GM11168 (cell line): ENCODE results near the gene PRDM2.

ENCODE experiments used
- in situ Hi-C: fragments of 300-500 bp; cut with MboI; formaldehyde crosslinking; loops from one replicate; pipeline ENCODE4 v1.12.0; 2022; ENCODE audit warnings: low sequenced_read_pairs; ENCODE audit not compliant: unreplicated experiment

PRDM2 gene

GRCh38 chr1:13807209-13807608 is 107.2 kb downstream of the PRDM2 start:
- in situ Hi-C loops = loop anchor here (10.0 kb wide), 1 partner anchor 142 kb away; no protein-coding TSS in a partner anchor

DNA sequence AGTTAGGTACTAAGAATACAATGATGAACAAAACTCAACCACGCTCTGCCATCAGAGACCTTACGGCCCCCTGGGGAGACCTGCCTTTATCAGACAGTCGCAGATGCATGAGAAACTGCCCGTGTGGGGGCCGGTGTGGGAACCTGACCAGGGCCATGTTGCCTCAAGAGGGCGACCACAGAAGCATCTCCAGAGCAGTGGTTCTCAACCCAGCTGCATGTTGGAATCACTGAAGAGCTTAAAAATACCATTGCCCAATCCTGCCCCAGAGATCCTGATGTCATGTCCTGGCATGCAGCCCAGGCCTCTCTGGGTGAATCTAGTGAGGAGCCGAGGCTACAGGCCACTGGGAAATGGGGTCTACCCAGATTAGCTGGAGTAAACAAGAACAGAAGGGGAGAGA is 108.7 kb downstream of the PRDM2 start:
- in situ Hi-C loops = loop anchor here (10.0 kb wide), 1 partner anchor 144 kb away; no protein-coding TSS in a partner anchor

DNA sequence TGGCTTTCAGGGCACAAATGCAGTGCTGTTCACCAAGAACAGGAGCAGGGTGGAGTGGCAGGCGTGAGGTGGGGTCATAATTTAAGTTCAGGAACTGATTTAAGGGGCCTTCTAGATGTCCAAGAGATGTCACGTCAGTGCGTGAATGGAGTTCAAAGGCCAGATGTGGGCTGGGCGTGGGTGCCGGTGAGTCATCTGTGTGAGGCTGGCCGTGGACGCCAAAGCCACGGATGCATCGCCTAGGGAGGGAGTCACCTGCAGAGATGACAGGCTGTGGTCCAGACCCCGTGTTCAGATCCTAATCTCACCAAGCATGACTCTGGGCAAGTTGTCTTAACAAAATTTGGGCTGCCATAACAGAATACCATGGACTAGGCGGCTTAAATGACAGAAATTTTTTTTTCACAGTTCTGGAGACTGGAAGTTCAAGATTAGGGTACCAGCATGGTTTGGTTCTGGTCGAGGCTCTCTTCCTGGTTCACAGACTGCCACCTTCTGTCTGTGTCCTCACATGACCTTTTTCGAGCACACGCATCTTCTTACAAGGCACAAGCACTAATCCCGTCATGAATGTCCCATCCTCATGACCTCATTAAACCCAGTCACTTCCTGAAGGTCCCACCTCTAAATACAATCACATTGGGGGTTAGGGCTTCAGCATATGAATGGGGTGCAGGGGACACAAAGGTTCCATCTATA is 109.6 kb downstream of the PRDM2 start:
- in situ Hi-C loops = loop anchor here (10.0 kb wide), 1 partner anchor 145 kb away; no protein-coding TSS in a partner anchor

- in situ Hi-C loops = no loop called here
Measured at GRCh38 chr1:13812456-13813397, 112.7 kb downstream of the PRDM2 start.

DNA sequence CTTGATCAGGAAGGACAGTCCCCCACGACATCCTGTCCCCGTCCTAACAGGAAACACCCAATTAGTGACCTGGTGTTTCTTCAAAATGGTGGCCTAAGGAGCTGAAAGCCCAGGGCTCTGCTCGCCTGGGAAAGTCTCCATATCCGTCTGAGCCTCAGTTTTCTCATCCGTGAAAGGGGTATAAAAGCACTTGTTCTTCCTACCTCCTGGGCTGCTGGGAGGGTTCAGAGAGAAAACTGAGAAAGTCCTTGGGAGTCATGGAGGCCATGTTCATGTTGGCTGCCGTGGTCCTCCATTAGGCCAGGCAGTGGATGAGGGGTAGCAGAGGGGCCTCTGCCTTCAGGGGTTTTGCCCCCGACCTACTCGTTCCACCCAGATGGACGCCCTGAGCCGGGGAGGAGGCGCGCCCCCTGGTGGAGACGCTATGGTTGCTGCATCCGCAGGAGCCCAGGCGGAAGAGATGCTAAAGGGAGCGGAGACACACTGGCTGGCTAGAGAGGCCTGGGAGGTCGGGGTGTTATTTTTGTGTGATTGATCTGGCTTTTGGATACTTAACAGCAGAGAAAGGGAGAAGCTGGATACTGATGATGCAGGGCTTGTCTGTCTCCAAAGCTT is 113.5 kb downstream of the PRDM2 start:
- in situ Hi-C loops = no loop called here

DNA sequence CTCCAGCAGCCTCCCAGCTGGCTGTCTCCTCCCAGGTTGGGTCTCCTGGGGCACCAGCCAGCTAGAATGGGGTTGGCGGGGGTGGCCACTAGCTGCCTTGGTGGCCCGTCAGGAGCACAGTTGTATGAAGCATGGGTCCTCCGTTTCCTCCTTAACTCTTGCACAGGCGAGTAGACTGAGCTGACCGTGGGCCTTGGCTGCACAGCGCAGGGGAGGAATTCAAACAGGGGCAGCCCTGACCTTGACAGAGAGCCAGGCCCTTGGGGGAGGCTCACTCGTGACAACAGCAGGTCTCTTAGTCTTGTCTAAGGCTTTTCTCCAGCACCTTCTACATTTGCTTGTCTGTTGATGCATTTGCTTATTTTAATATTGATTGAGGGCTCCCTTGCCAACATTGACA is 114.1 kb downstream of the PRDM2 start:
- in situ Hi-C loops = no loop called here

DNA sequence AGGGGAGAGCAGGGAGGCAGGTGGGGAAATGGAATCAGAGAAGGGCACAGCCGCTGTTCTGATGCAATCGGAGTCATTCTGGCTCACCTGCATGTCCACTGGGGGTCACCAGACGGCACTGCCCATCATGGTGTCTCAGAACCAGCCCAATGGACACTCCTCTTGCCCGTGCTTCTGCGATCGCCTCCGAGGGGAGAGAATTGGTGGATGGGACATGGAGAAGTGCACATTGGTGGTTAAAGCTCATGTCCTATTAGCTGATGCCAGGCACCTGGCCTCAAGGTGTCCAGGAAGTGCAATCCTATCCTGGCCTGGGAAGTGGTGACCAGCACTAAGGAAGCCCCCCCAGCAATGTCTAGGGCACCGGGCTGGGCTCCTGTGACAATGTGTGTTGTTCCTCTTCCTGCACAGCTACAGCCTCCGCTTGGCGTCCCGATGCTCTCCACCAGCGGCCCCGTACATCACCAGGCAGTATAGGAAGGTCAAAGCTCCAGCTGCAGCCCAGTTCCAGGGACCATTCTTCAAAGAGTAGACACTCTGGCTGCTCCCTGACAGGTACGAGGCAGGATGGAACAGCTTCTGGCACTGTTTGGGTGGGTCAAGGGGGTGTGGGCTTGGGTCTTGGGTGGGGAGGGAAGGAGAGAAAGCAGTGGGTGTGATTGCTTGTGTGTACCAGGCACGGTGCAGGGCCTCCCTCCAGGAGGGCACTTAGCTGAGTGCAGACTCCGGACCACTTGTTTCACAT is 116.2 kb downstream of the PRDM2 start:
- in situ Hi-C loops = no loop called here

DNA sequence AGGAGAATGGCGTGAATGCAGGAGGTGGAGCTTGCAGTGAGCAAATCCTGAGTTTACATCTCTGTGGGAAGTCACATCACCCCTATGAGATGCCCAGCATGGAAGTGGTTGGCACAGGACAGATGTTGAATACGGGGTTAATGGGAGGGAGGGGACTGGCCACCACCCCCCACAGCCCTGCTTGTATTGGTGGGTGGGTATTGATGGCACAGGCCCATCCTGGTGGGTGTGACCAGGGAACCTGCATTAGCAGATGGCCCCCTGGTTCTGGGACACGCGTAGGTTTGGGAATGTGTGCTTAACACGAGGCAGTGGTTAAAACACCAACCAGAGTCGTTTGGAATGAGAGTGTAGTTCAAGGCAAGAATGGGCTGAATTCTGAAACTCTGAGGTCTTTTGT is 117.9 kb downstream of the PRDM2 start:
- in situ Hi-C loops = no loop called here

DNA sequence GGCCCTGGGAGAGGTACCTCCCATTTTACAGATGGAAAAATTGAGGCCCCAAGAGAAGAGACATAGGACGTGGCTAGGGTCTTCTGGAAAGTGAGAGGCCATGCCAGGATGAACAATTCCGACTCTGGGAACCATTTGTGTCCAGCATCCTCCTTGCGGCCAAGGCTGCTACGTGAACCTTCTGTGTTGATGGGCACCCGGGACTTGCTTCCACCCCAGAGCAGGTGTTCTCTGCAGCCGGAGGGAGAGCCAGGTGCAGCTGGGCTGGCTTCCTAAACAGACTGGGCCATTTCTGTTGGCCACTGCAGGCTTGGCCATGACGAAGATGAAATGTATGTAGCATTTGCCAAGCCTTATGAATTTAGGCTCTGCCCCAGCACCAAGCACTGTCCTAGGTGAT is 118.9 kb downstream of the PRDM2 start:
- in situ Hi-C loops = no loop called here

GRCh38 chr1:13819642-13820041 is 119.7 kb downstream of the PRDM2 start:
- in situ Hi-C loops = no loop called here

GRCh38 chr1:13820055-13820454 is 120.1 kb downstream of the PRDM2 start:
- in situ Hi-C loops = no loop called here

DNA sequence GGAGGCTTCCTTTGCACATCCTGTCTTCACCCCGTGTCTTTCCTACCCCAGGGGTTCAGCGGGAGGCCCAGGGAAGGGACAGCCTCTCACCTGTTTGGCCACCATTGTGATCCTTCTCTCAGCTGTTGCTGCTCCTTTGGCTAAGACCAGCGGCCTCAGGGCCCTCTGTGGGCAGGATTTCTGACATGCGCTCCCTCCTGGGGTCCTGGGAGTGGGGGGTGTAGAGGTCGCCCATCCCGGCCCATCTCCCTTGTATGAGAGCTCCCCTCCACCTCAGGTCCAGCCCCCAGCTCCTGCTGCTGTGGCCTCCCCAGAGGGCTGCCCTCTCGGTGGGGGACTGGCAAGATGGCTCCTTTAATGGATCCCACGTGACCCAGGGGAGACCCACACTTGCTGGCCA is 120.5 kb downstream of the PRDM2 start:
- in situ Hi-C loops = no loop called here

DNA sequence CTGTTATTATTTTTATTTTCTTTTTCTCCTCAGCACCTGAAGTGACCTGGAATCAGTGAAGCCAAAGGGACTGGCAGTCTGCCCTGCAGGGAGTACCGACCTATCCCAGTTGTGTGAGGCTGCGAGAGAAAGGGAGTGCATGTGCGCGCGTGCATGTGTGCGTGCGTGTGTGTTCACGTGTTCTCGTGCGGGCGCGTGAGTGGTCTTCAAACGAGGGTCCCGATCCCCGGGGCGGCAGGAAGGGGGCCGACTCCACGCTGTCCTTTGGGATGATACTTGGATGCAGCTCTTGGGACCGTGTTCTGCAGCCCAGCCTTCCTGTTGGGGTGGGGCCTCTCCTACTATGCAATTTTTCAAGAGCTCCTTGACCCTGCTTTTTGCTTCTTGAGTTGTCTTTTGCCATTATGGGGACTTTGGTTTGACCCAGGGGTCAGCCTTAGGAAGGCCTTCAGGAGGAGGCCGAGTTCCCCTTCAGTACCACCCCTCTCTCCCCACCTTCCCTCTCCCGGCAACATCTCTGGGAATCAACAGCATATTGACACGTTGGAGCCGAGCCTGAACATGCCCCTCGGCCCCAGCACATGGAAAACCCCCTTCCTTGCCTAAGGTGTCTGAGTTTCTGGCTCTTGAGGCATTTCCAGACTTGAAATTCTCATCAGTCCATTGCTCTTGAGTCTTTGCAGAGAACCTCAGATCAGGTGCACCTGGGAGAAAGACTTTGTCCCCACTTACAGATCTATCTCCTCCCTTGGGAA is 123.3 kb downstream of the PRDM2 start:
- in situ Hi-C loops = no loop called here

DNA sequence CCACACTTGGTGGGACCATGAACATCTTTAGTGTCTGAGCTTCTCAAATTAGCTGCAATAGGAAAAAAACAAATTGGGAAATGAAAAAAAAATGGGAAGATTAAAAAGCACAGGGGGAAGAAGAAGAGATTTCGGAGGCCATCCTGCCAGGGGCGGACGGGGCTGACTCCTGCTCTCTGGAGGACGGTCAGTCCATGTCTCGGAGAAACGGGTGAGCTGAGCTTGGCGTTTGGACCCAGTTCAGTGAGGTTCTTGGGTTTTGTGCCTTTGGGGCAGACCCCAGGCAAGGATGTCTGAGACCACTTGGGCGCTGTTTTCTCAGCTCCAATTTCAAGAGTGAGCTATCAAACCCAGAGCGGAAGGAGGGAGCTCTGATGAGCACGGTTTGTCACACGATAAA is 123.9 kb downstream of the PRDM2 start:
- in situ Hi-C loops = no loop called here

DNA sequence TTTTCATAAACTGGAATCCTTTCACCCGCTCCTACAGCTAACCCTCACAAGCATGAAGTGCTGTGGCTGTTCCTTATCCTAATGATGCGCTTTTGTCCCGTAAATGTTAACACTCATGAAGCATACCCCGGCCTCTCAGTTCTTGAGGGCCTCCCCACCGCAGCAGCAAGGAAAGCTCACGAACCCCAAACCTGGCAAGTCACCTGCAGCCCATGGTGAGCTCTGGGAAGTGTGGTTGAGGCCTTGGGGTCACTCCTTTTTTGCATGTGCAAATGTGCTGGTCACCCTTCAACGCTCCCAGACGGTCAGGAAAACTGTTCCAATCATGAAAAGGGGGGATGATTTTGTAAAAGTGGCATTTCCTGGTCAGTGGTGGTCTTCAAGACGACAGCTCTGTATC is 124.6 kb downstream of the PRDM2 start:
- in situ Hi-C loops = no loop called here

- in situ Hi-C loops = no loop called here
Measured at GRCh38 chr1:13825033-13825432, 125.0 kb downstream of the PRDM2 start.

DNA sequence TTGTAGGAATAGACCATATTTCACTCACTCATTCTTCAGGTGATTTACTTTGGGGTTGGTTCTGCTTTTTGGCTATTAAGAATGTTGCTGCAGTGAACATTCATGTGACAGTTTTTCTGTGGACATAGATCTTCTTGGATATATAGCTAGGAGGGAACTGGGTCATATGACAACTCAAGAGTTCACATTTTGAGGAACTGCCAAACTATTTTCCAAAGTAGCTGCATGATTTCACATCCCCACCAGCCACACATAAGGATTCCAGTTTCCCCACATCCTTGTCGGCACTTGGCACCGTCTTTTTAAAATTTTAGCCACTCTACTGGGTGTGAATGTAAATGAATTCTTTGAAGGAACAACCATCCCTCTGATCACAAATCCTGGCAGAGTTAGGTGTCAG is 126.0 kb downstream of the PRDM2 start:
- in situ Hi-C loops = no loop called here

GRCh38 chr1:13826591-13826990 is 126.6 kb downstream of the PRDM2 start:
- in situ Hi-C loops = no loop called here

GRCh38 chr1:13828454-13829151 is 128.6 kb downstream of the PRDM2 start:
- in situ Hi-C loops = no loop called here
